GM11168 (cell line): Measurements from ENCODE around the gene ZSCAN5B.

ENCODE experiments used
- in situ Hi-C: fragments of 300-500 bp; cut with MboI; formaldehyde crosslinking; loops from one replicate; pipeline ENCODE4 v1.12.0; 2022; ENCODE audit warnings: low sequenced_read_pairs; ENCODE audit not compliant: unreplicated experiment

ZSCAN5B gene

DNA sequence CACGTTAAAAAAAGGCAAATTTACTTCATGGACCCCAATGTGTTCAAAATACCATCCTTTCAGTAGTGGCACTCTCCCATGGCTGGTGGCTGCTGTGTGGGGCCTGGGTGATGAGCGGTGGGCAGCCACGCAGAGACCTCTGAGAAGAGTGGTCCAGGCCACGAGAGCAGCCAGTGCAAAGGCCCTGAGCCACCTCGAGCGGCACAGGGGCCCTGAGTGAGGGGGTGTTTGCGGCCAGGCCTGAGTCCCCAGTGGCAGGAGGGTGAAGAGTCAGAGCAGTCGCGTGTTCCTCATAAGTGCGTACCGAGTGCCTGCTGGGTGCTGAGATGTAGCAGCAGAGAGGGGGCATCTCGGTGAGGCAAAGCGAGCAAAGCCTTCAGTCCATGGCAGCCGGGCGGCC lies 49.5 kb downstream of the ZSCAN5B start:
- in situ Hi-C loops = no loop called here

DNA sequence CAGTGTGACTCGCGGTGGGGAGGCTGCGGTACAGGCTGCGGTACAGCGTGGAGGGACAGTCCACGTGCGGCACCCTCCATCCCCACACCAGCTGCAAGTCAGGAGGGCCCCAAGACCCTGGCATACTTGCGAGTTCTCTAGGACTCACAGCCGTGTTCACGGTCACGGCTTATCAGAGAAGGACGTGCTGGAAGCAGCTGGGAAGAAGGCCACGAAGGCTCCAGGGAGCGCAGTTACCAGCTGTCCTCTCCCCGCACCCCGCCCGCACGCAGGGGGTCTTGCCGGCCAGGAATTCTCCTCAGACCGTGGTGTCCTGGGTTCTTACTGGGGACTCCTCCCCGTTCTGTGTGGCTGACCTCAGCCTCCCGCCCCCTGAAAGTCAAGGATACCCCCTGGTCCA lies 50.3 kb downstream of the ZSCAN5B start:
- in situ Hi-C loops = no loop called here

DNA sequence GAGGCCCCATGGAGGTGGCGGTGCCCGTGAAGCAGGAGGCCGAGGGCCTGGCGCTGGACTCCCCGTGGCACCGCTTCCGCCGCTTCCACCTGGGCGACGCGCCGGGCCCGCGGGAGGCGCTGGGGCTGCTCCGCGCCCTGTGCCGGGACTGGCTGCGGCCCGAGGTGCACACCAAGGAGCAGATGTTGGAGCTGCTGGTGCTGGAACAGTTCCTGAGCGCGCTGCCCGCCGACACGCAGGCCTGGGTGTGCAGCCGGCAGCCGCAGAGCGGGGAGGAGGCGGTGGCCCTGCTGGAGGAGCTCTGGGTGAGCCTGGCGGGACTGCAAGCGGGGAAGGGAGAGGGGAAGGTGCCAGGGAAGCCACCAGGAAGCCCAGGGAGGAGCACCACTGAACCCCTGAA lies 50.7 kb downstream of the ZSCAN5B start:
- in situ Hi-C loops = no loop called here

DNA sequence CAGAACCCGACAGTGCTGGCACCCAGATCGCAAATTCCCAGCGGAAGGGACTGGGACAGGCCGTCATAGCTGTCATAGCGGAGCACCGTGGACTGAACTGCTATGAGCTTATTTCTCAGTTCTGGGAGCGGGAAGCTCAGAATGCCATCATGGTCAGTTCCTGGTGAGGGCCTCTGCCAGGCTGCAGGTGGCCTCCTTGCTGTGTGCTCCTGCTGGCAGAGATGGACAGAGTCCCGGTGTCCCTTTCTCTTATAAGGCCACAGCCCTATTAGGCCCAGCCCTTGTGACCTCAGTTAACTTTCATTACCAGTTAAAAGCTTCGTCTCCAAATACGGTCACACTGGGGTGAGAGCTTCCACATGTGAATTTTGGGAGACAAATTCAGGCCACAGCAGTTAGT lies 51.9 kb downstream of the ZSCAN5B start:
- in situ Hi-C loops = no loop called here

DNA sequence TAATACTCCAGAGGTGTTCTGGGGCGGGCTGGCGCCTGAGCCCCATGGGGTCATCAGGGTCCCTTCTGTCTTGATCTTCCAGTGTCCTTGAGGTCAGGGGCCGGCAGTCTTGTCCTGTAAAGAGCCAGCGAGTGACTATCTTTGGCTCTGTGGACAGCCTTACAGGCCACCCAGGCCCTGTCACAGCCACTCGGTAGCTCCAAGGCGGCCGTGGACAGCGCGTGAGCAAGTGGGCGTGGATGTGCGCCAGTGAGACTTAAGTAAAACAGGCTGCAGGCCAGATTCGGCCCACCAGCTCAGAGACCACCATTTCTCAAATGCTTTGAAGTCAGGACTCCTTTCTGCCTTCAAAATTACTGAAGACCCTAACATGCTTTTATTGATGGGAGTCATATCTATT lies 52.8 kb downstream of the ZSCAN5B start:
- in situ Hi-C loops = no loop called here

DNA sequence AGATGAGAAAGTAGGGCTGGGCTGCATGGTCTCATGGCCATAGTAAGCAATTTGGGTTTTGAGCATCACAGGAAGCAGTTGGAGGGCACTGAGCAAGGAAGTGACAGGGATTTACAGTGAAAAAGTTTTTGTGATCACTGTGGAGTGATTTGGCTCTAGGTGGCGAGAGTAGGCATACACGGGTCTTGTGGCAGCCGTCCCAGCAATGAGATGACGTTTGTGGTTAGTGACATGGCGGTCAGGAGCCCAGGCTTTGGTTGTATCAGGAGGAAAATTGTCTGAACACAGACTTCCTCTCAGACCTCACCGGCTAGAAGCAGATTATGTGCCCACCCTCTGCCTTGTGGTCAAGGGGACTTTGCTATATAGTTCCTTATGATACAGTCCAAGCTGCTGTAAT lies 53.2 kb downstream of the ZSCAN5B start:
- in situ Hi-C loops = no loop called here

DNA sequence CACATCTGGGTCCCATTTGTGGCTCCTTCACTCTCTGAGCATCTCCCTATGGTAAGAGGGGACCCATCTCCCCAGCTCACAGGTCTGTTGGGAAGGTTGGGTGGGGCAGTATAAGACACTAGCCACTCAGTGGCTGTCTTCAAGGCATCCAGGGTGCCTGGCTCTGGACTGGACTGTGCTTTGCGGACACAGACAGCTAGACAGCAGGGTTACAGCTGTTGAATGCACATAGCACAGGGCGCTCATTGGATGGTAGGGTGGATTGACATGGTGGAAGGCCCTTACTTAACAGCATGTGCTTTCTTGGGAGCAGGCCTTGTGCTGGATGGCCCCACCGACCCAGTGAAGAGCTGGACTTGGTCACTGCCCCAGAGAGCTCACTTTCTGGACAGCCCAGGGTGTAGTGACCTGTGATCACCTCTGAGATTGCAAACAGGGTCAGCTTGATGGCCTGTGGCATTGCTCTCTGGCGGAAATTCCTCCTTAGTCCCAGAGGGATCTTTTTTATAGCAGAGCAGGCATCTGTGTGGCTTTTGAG lies 54.6 kb downstream of the ZSCAN5B start:
- in situ Hi-C loops = no loop called here

DNA sequence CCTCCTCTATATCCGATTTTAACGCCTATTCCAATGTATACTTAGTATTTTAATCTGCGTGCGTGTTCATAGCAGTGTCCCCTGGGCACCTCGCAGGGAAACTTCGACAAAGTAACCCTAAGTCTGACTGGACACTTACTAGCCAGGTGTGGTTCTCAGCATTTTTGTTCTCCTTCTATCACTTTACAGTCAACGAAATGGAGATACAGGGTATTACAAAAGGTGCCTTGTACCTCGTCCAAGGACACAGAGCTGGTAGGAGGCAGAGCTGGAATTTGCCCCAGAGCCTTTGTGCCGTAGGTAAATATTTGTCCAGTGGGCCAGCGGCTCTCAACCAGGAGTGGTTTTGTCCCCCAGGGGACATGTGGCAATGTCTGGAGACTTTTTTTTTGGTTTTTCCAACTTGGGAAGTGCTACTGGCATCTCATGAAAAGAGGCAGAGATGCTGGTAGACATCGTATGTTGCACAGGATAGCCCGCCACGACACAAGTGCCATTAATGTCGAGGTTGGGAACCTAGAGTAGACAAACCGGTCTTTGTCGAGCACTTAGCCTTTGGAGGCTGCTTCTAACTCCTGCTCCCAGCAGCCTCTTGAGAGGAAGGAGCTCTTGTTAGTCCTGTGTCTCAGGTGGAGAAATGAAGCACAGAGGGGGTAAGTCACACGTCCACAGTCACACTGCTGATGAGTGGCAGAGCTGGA lies 55.3 kb downstream of the ZSCAN5B start:
- in situ Hi-C loops = no loop called here

DNA sequence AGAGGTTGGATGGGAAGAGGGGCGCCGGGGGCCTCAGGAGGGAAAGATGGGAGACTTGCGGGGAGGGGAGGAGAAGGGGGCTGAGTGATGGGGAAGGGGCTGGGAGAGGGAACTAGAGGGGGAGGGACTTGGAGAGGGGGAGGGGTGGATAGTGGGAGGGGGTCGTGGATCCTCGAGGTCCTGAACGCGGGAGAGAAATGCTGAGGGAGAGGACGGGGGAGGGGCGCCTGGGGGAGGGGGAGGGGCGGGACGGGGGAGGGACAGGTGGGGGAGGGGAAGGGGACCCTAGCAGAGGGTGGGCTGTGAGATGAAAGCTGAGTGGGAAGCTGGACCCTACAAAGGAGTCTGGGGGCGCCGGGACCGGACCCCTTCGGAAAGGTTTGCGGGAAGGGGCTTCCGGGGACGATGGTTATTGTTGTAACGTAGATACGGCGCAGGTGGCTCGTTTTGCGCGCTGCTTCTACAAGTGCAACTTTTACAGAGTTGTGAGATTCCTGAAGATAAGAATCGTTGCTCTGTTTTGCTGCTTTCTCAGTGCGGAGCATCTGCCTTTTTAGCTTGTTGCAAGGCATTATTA lies 56.1 kb downstream of the ZSCAN5B start:
- in situ Hi-C loops = no loop called here

DNA sequence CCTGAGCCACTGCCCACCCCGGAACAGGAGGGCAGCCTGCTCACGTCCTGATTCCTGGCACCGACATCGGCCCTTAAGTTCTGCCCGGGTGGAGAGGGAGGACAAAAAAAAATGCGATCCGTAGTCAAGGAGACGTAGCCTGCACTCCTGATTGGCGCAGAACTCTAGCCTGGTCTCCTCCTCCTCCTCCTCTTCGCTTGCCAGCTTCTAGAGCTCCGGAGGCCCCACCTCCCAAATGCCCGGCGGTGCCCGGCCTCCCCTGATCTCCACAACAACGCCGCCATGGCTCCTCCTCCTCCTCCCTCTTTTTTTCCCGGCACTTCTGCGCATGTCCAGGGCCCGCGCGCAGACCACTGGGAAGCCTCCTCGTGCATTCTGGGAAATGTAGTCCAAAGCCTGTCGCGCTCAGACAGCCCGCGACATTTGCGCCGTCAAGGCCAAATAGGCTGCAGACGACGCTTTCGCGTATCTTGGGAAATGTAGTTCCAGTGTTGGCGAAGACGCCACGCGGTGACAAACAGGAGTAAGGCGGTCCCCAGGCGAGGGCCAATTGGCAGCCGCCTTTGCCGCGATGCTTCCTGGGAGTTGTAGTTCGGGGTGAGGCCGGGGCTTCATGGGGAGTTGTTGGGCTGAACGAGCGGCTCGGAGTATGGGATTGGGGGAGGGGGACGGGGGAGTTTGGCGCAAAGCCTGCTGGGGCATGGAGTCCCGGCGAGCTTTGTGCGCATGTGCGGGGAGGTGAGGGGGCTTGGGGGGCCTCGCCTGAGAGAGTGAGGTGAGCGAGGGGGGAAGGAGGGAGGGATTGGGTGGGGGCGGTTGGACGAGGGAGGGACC lies 56.8 kb downstream of the ZSCAN5B start, which contains the start of gene ZNF444:
TSS of gene ZNF444 (plus strand) at position 705 of the 834 bp plus-strand sequence. CDS start 5,625 bp downstream, outside the sequence.
- in situ Hi-C loops = no loop called here

DNA sequence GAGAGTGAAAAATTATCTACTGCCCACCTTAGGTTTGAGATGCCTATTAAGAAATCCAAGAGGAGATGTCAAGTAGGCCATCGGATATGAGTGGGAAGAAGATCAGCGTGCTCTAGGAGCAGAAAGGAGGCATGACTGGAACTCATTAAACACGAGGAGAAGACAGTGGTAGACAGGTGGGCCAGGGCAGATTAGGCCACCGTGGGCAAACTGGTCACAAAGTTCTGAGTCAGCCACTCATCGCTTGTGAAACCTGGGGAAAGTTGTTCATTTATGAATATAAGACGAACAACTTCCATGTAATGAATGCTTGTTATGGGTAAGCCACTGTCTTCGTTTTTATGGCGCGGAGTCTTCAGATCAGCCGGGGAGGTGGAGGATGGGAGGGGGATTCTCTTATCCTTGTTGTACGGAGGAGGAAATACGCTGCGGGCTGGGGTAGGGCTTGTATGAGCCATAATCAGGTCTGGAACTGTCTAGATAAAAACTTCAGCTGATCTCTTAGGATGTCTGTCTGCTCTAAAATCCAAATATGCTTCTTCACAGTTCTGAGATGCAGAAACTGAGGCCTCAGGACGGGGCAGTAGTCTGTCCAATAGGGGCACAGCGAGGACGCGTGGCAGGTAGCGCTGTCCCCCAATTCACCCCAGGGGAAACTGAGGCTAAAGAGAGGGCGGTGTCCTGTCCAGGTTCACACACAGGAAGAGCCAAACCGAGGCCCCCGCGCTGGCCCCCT lies 57.6 kb downstream of the ZSCAN5B start:
- in situ Hi-C loops = no loop called here
